Nephron progenitor cell (in vitro differentiated cells): Measurements from ENCODE around the gene ZSWIM4.
A peak's percentile ranks its signal among the peaks of the same experiment; 100 is the strongest.
"Not testable (repeated sequence)": the region's sequence is repeated elsewhere in the genome, so short reads cannot be mapped to it uniquely, and the experiment has no call there.

ENCODE experiments used
- DNase-seq: peaks from one replicate; pipeline ENCODE4 v3.0.0; 2021
- H3K27ac Mint-ChIP-seq: 2 replicates; pipeline ENCODE4 v1.8.0; 2021; ENCODE audit warnings: mild to moderate bottlenecking, moderate library complexity, mixed read lengths
- H3K27me3 Mint-ChIP-seq: 2 replicates; pipeline ENCODE4 v1.8.0; 2021; ENCODE audit warnings: mild to moderate bottlenecking, low read depth, mixed read lengths; ENCODE audit not compliant: poor library complexity
- H3K36me3 Mint-ChIP-seq: 2 replicates; pipeline ENCODE4 v1.8.0; 2021; ENCODE audit warnings: low read depth, mixed read lengths
- H3K4me1 Mint-ChIP-seq: 2 replicates; pipeline ENCODE4 v1.8.0; 2021; ENCODE audit warnings: mixed read lengths
- H3K4me3 Mint-ChIP-seq: 2 replicates; pipeline ENCODE4 v1.8.0; 2021; ENCODE audit warnings: mild to moderate bottlenecking, moderate library complexity, mixed read lengths
- H3K9me3 Mint-ChIP-seq: 2 replicates; pipeline ENCODE4 v1.8.0; 2021; ENCODE audit warnings: mild to moderate bottlenecking, moderate library complexity, mixed read lengths
- TF ChIP-seq, protein P1 (sequence below): fragments of 200-600 bp; sonication (generic); IDR thresholded peaks from 2 replicates; pipeline ENCODE4 v1.5.0; 2021; ENCODE audit warnings: antibody characterized with exemption

The ZSWIM4 gene

GRCh38 chr19:13794757-13795589, at the start of gene ZSWIM4:
TSS of gene ZSWIM4 (plus strand) at chr19:13795443. CDS start at chr19:13795649, 206 bp downstream.
- TF ChIP-seq, protein P1, sequence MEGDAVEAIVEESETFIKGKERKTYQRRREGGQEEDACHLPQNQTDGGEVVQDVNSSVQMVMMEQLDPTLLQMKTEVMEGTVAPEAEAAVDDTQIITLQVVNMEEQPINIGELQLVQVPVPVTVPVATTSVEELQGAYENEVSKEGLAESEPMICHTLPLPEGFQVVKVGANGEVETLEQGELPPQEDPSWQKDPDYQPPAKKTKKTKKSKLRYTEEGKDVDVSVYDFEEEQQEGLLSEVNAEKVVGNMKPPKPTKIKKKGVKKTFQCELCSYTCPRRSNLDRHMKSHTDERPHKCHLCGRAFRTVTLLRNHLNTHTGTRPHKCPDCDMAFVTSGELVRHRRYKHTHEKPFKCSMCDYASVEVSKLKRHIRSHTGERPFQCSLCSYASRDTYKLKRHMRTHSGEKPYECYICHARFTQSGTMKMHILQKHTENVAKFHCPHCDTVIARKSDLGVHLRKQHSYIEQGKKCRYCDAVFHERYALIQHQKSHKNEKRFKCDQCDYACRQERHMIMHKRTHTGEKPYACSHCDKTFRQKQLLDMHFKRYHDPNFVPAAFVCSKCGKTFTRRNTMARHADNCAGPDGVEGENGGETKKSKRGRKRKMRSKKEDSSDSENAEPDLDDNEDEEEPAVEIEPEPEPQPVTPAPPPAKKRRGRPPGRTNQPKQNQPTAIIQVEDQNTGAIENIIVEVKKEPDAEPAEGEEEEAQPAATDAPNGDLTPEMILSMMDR: no peak
- peaks cover 24% of the 10 kb centered on the region for H3K4me1 Mint-ChIP-seq
- H3K27me3 Mint-ChIP-seq: peaks cover 3% of the 10 kb centered on the region
- H3K27ac Mint-ChIP-seq: no peak within 1 kb of the TSS
- peak; percentile 97 for DNase-seq
- H3K4me3 Mint-ChIP-seq: peak within 1 kb of the TSS; percentile 95
- peaks cover 5% of the 10 kb centered on the region for H3K36me3 Mint-ChIP-seq
- no peaks in the 10 kb centered on the region for H3K9me3 Mint-ChIP-seq

DNA sequence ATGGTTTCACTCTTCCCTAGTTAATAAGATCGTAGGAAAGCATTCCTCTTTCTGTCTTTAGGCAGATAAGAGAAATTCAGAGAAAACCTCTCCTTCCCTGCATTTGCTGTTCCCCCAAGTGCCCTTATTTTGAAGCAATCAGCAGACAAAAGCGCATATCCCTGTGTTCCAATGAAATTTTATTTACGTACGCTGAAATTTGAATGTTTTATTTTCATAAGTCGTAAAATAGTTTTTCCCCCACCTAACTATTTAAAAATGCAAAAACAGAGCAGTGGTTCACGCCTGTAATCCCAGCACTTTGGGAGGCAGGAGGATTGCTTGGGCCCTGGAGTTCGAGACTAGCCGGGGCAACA, 48.2 kb upstream of the ZSWIM4 start:
- Mint-ChIP-seq H3K9me3 (peaks cover 11% of the 10 kb centered on the region), H3K27me3 (no peaks in the 10 kb centered on the region), H3K36me3 (peaks cover 10% of the 10 kb centered on the region), H3K4me3 (peak overlapping the region; percentile 97), H3K27ac (no peak overlapping the region), H3K4me1 (peaks cover 10% of the 10 kb centered on the region)
- no peak for DNase-seq
- TF ChIP-seq, protein P1: no peak

DNA sequence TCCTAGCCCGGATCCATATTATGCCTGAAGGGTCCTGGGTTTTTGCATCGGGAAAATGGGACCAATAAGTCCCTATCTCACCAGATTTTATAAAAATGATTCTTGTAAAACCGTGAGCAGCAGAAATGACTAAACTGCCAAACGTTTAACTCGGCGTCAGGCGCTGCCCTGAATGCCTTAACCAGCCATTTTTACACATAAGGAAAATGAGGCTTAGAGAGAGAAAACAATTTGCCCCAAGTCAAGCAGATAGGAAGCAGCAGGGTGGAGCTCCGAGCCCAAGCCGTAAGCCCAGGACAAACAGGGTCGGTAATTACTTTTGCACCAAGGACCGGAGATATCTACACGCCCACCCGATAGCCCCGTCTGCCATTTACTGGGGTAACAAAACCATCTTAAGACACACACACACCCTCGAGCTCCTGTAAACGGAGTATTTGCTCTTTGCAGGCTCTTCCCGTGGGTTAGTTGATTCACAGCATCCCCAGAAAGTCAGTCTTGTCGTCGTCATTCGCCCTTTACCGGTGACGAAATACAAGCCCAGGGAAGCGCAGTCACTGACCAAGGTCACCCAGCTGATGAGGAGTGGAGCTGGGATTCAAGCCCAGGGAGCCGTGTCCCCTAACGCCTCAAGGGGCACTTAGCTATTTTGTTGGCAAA, 46.9 kb upstream of the ZSWIM4 start:
- Mint-ChIP-seq H3K27me3 (no peaks in the 10 kb centered on the region), H3K9me3 (peaks cover 11% of the 10 kb centered on the region), H3K4me3 (peak overlapping the region; percentile 97), H3K27ac (peak overlapping the region; percentile 87), H3K36me3 (peaks cover 6% of the 10 kb centered on the region), H3K4me1 (peaks cover 10% of the 10 kb centered on the region)
- TF ChIP-seq, protein P1: no peak
- no peak for DNase-seq

DNA sequence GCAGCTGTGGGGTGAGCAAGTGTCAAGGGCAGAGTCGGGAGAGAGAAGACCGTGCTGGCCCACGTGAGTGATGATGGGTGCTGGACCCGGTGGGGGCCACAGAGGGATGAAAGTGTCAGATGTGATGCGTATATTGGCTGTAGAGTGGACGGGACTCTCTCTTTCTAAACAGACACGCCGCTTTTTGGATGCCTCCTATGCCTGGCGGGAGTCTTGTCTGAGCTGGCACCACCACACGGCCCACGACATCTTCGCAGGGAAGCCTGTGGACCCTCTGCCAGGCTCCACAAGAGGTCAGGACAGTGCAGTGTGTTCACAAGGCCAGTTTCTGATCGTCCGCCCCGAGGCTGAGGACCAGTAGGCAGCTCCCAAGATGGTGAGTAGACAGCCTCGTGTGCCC, 43.8 kb upstream of the ZSWIM4 start:
- Mint-ChIP-seq H3K27ac (no peak overlapping the region), H3K4me3 (no peak overlapping the region), H3K27me3 (no peaks in the 10 kb centered on the region), H3K36me3 (peaks cover 21% of the 10 kb centered on the region), H3K4me1 (peaks cover 10% of the 10 kb centered on the region), H3K9me3 (peaks cover 10% of the 10 kb centered on the region)
- TF ChIP-seq, protein P1: no peak
- no peak for DNase-seq

- H3K9me3 Mint-ChIP-seq, H3K27ac Mint-ChIP-seq: not testable (repeated sequence)
- H3K36me3 Mint-ChIP-seq: peaks cover 40% of the 10 kb centered on the region
These were observed 41.6 kb upstream of the ZSWIM4 start for GRCh38 chr19:13753622-13754021.

GRCh38 chr19:13756210-13756609, 39.0 kb upstream of the ZSWIM4 start:
- Mint-ChIP-seq H3K4me3 (no peak overlapping the region), H3K36me3 (peaks cover 55% of the 10 kb centered on the region)

More at GRCh38 chr19:13753622-13754021, 41.6 kb upstream of the ZSWIM4 start:
- not testable (repeated sequence) for H3K4me3 Mint-ChIP-seq, H3K27me3 Mint-ChIP-seq, H3K4me1 Mint-ChIP-seq, DNase-seq

More at GRCh38 chr19:13756210-13756609, 39.0 kb upstream of the ZSWIM4 start:
- Mint-ChIP-seq H3K4me1 (no peaks in the 10 kb centered on the region), H3K27ac (peak overlapping the region; percentile 40), H3K9me3 (no peaks in the 10 kb centered on the region), H3K27me3 (no peaks in the 10 kb centered on the region)
- TF ChIP-seq, protein P1: no peak
- no peak for DNase-seq
